HepG2 (cell line): ENCODE results near the gene HOXA9. TPM values are rescaled to one million over a fixed set of nuclear protein-coding genes. Genes with fewer than 3 reads are reported as not detected.

Experiments used
- FOXC1 ChIP-seq: sonication (generic); formaldehyde crosslinking; IDR thresholded peaks from 2 replicates; pipeline ENCODE4 v1.8.0; 2022; ENCODE audit warnings: mild to moderate bottlenecking, missing genetic modification reagents, borderline replicate concordance
- IRX3 ChIP-seq: sonication (generic); formaldehyde crosslinking; IDR thresholded peaks from 2 replicates; pipeline ENCODE4 v1.8.1; 2023; ENCODE audit warnings: mild to moderate bottlenecking, low read depth, missing genetic modification reagents, borderline replicate concordance
- JARID2 ChIP-seq: sonication (generic); formaldehyde crosslinking; IDR thresholded peaks from 2 replicates; pipeline ENCODE4 v1.8.1; 2023; ENCODE audit warnings: missing genetic modification reagents, inconsistent platforms; ENCODE audit not compliant: insufficient replicate concordance
- KDM3A ChIP-seq: IDR thresholded peaks from 2 replicates; pipeline ENCODE4 v1.6.1; 2018; ENCODE audit warnings: low read depth, missing compliant biosample characterization
- KDM5B ChIP-seq: sonication (generic); formaldehyde crosslinking; IDR thresholded peaks from 2 replicates; pipeline ENCODE4 v1.4.0; 2020; ENCODE audit warnings: missing genetic modification reagents, mild to moderate bottlenecking, borderline replicate concordance
- MAF1 ChIP-seq: sonication (generic); formaldehyde crosslinking; IDR thresholded peaks from 2 replicates; pipeline ENCODE4 v1.5.0; 2020; ENCODE audit warnings: missing genetic modification reagents, borderline replicate concordance
- NBN ChIP-seq: fragments of 450-650 bp; conservative IDR thresholded peaks from 2 replicates; pipeline ENCODE4 v1.6.1; 2017
- NFRKB ChIP-seq: fragments of 450-650 bp; IDR thresholded peaks from 2 replicates; pipeline ENCODE4 v1.6.1; 2017
- ZBTB10 ChIP-seq: sonication (generic); formaldehyde crosslinking; IDR thresholded peaks from 2 replicates; pipeline ENCODE4 v1.4.0; 2020; ENCODE audit warnings: missing genetic modification reagents, borderline replicate concordance
- ZIK1 ChIP-seq: sonication (generic); formaldehyde crosslinking; IDR thresholded peaks from 2 replicates; pipeline ENCODE4 v1.5.0; 2020; ENCODE audit warnings: mild to moderate bottlenecking, low read depth, missing genetic modification reagents, borderline replicate concordance
- ZNF333 ChIP-seq: sonication (generic); formaldehyde crosslinking; IDR thresholded peaks from 2 replicates; pipeline ENCODE4 v1.4.0; 2020; ENCODE audit warnings: mild to moderate bottlenecking, missing genetic modification reagents, borderline replicate concordance
- ZNF407 ChIP-seq: sonication (generic); formaldehyde crosslinking; IDR thresholded peaks from one replicate; pipeline ENCODE4 v1.5.1; 2020; ENCODE audit warnings: mild to moderate bottlenecking, missing genetic modification reagents; ENCODE audit errors: not compliant biosample characterization
- ZNF790 ChIP-seq: sonication (generic); formaldehyde crosslinking; IDR thresholded peaks from 2 replicates; pipeline ENCODE4 v1.8.0; 2022; ENCODE audit warnings: missing genetic modification reagents, mild to moderate bottlenecking, borderline replicate concordance
- polyA plus RNA-seq, 8 experiments: library from polyadenylated mRNA; depleted of rRNA in 3 of 8; stranded (reverse) in 7 of 8; unstranded in 1 of 8; fragments of >200 nt; fragmentation: Illumina TruSeq in 4 of 8; extraction: Trizol in 4 of 8; gene quantifications; 2 replicates each; pipeline versions ENCODE4 v1.2.1 to v1.2.3, GENCODE V29; 2011 to 2016; ENCODE audit warnings: low read depth in 4 of 8, missing spikeins in 1 of 8, mixed read lengths in 1 of 8; ENCODE audit not compliant: insufficient read depth in 1 of 8
- total RNA-seq, 5 experiments: library from RNA; depleted of rRNA; stranded (reverse); fragments of >200 nt; fragmentation: Illumina TruSeq; extraction: Trizol; gene quantifications; 2 replicates each; pipeline ENCODE4 v1.2.3, GENCODE V29; 2016; ENCODE audit warnings: low read depth in 1 of 5
- TF ChIP-seq, protein P1 (sequence below): sonication (generic); formaldehyde crosslinking; conservative IDR thresholded peaks from 2 replicates; pipeline ENCODE4 v1.8.1; 2023; ENCODE audit warnings: missing genetic modification reagents
- TF ChIP-seq, protein P2 (sequence below): sonication (generic); formaldehyde crosslinking; IDR thresholded peaks from 2 replicates; pipeline ENCODE4 v1.5.0; 2020; ENCODE audit warnings: missing genetic modification reagents

HOXA9 gene
- total and polyA plus RNA-seq, 2 of the 13 experiments (the other 11 are each of a cell fraction or from before 2014, with no cell fraction given), result not detected

- TF ChIP-seq KDM5B (CRISPR knock-in tag), result peak; percentile 65; the same call in 1 of the 2 replicates
- peak; percentile 80; the same call in 1 of the 2 replicates for TF ChIP-seq ZBTB10 (CRISPR knock-in tag)
- no peak; the same call in 1 of the 2 replicates for TF ChIP-seq FOXC1 (CRISPR knock-in tag)
- no peak for TF ChIP-seq JARID2 (CRISPR knock-in tag)
- no peak for TF ChIP-seq KDM3A (CRISPR knock-in tag)
- peak; percentile 73 for TF ChIP-seq IRX3
- no peak for TF ChIP-seq ZIK1 (CRISPR knock-in tag)
- no peak for TF ChIP-seq ZNF407 (CRISPR knock-in tag)
- no peak for TF ChIP-seq NBN
- TF ChIP-seq ZNF790 (CRISPR knock-in tag), result no peak; the same call in 1 of the 2 replicates
- TF ChIP-seq, protein P1, sequence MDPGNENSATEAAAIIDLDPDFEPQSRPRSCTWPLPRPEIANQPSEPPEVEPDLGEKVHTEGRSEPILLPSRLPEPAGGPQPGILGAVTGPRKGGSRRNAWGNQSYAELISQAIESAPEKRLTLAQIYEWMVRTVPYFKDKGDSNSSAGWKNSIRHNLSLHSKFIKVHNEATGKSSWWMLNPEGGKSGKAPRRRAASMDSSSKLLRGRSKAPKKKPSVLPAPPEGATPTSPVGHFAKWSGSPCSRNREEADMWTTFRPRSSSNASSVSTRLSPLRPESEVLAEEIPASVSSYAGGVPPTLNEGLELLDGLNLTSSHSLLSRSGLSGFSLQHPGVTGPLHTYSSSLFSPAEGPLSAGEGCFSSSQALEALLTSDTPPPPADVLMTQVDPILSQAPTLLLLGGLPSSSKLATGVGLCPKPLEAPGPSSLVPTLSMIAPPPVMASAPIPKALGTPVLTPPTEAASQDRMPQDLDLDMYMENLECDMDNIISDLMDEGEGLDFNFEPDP (CRISPR knock-in tag), result no peak
- peak; percentile 42; the same call in 1 of the 2 replicates for TF ChIP-seq ZNF333
- no peak for TF ChIP-seq MAF1
- no peak for TF ChIP-seq NFRKB
- TF ChIP-seq, protein P2, sequence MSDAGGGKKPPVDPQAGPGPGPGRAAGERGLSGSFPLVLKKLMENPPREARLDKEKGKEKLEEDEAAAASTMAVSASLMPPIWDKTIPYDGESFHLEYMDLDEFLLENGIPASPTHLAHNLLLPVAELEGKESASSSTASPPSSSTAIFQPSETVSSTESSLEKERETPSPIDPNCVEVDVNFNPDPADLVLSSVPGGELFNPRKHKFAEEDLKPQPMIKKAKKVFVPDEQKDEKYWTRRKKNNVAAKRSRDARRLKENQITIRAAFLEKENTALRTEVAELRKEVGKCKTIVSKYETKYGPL (CRISPR knock-in tag), result no peak
Observed at GRCh38 chr7:27130540-27131389, 34.6 kb downstream of the HOXA9 start, which contains the start of gene HOXA4 (continued).
